Measurements from ENCODE around the gene KLF1.

KLF1 gene

DNA sequence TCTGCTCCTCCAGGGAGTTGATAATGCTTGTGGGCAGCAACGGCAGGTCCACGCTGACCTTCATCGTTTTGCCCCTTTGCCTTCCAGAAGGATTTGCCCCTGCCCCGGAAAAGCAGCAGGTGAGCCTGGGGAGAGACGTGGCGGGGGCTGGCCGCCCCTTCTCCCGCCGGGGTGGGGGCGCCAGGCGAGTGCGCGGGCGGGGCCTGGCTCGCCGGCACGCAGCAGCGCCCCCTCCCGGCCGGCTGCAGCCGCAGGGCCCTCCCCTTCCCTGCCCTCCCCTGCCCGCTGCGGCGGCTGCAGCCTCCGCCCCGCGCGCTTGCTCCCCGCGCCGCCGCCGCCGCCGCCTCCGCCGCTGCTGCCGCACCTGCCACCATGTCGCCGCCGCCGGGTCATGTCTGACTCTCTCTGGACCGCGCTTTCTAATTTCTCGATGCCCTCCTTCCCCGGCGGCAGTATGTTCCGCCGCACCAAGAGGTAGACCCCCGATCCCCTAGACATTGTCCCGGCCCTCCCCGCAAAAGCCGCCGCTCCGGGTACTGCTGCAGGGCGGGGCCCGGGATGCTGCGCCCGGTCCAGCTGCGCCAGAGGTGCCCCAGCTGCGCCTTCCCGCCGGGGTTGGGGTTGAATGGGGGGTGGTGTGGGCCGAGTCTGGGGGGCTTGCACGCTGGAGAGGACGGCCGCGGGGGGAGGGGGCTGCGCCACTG is 48.7 kb downstream of the KLF1 start, which contains the start of gene MAST1:
Gene MAST1 (plus strand): TSS at position 334 of the 704 bp plus-strand sequence. CDS start 58 bp downstream, at position 392.
- peak; percentile 58 for DNase-seq (ENCODE audit: low spot score)

DNA sequence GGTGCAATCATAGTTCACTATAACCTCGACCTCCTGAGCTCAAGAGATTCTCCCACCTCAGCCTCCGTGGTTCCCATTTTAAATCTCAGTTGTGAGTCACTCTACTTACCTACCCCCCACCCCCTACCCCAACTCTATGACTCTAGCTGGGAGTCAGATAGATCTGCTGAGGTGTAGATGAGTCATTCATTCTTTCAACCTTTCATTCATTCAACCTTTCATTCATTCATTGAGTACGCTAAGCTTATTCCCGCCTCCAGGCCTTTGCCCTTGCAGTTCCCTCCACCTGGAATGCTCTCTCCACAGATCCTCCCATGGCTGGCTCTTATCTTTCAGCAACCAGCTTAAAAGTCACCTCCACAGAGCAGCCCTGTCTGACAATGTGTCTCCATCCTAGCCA is 49.8 kb downstream of the KLF1 start:
- DNase-seq (ENCODE audit: low spot score): no peak

DNA sequence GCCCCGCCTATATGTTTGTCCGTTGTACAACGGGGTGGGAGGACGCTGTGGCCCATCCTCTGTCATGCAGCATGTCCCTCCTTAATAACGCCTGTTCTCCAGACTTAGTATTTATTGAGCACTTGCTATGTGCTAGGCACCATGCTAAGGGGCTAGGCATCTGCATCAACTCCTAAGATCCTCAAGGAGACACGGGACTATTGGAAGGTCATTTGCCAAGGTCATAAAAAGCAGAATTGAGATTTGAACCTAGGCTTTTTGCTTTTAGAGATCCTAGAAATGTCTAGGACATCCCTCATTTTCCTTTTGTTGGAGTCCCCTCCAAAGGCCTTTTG is 50.5 kb downstream of the KLF1 start:
- DNase-seq (ENCODE audit: low spot score): no peak

DNA sequence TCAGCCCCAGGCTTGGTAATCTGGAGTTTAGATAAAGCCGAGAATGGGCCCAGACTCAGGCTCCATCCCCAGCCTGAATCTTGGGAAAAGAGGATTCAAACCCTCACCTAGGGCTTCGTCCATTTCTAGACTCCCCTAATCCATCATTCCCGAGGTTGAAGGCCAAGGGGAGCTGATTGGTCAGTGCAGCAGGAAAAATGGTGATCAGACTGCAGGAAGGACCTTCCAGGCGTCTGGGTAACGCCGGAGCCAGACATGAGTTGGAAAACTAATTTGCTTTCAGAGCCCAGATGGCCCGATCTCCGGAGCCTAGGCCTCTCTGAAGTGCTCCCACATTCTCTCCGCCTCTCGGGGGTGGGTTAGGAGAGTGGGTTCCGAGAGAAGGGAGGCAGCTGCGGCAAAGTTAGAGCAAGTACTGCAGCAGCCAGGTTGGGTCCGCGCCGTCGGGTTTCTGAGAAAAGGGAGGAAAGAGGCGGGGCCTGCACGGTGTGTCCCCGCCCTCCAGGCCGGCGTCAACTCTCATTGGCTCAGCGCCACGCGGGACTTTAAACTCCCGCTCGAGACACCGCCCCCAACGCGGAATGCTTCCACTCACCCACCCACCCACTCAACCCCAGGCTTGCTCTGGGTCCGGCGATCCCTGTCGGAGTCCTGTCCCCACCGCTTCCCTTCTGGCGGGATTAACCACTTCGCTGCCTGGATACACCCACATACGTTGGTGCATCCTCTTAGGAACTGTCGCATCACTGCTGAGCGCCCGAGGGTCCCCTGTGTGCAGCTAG is 51.8 kb downstream of the KLF1 start:
- DNase-seq (ENCODE audit: low spot score): peak; percentile 46

DNA sequence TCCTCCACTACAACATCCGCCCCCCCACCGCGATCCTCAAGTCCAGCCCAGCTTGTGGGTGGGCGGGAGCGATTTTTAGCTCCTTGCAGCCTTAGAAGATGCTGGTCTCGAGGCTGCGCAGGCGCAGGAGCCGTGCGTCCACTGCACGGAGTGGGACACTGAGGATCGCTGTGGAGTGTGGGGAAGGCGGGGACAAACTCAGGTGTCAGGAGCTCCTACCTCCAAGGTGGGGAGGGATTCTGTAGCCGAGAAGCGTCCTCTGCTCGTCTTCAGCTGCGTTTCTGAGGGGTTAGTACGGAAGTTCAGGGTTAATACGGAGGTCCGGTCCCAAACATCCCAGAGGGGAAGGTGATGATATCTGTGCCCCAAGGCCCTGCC is 52.4 kb downstream of the KLF1 start, which contains the start of gene RTBDN:
Gene RTBDN (minus strand): TSS at position 14 of the 378 bp plus-strand sequence. CDS start 4,600 bp downstream, outside the sequence.
- DNase-seq (ENCODE audit: low spot score): no peak

All from SW480 (cell line).